Loucy (cell line): ENCODE measurements around the gene HIP1R.

Experiments
- H2AFZ ChIP-seq: fragments of 200-600 bp; sonication (generic); 2 replicates; pipeline ENCODE4 v1.6.0; 2016; ENCODE audit warnings: antibody characterized with exemption, mild to moderate bottlenecking, low read length, moderate library complexity
- H3F3A ChIP-seq: fragments of 200-600 bp; 2 replicates; pipeline ENCODE4 v1.6.0; 2016; ENCODE audit warnings: antibody characterized with exemption, low read depth, mild to moderate bottlenecking
- H3K27me3 ChIP-seq: fragments of 200-600 bp; sonication (generic); 2 replicates; pipeline ENCODE4 v1.6.1; 2014; ENCODE audit warnings: low read length, mild to moderate bottlenecking; ENCODE audit not compliant: insufficient read depth, poor library complexity, severe bottlenecking
- H3K36me3 ChIP-seq: fragments of 200-600 bp; sonication (generic); 2 replicates; pipeline ENCODE4 v1.6.1; 2016; ENCODE audit warnings: low read length; ENCODE audit not compliant: insufficient read depth
- H3K4me1 ChIP-seq: fragments of 200-600 bp; sonication (generic); 2 replicates; pipeline ENCODE4 v1.5.1; 2014; ENCODE audit warnings: low read length, mild to moderate bottlenecking; ENCODE audit not compliant: insufficient read depth, poor library complexity, severe bottlenecking
- H3K4me2 ChIP-seq: fragments of 200-600 bp; sonication (generic); 2 replicates; pipeline ENCODE4 v1.6.0; 2014; ENCODE audit warnings: antibody characterized with exemption, low read length, low read depth, mild to moderate bottlenecking; ENCODE audit not compliant: poor library complexity, severe bottlenecking
- H3K4me3 ChIP-seq: fragments of 200-600 bp; sonication (generic); 2 replicates; pipeline ENCODE4 v1.5.1; 2014; ENCODE audit warnings: low read length, mild to moderate bottlenecking, mixed read lengths; ENCODE audit not compliant: poor library complexity, severe bottlenecking
- H3K79me2 ChIP-seq: fragments of 200-600 bp; sonication (generic); 2 replicates; pipeline ENCODE4 v1.6.1; 2014; ENCODE audit warnings: low read length; ENCODE audit not compliant: insufficient read depth
- H3K9ac ChIP-seq: fragments of 200-600 bp; sonication (generic); 2 replicates; pipeline ENCODE4 v1.6.0; 2014; ENCODE audit warnings: mild to moderate bottlenecking, low read depth, low read length, moderate library complexity; ENCODE audit not compliant: poor library complexity, severe bottlenecking
- H3K9me2 ChIP-seq: fragments of 200-600 bp; sonication (generic); replicated peaks from 2 replicates; pipeline ENCODE4 v1.6.1; 2016; ENCODE audit warnings: low read depth, low read length, mixed read lengths
- H3K9me3 ChIP-seq: fragments of 200-600 bp; sonication (generic); 2 replicates; pipeline ENCODE4 v1.6.1; 2014; ENCODE audit warnings: mild to moderate bottlenecking, antibody characterized with exemption, low read length, low read depth; ENCODE audit not compliant: insufficient read depth
- H4K20me1 ChIP-seq: fragments of 200-600 bp; sonication (generic); 2 replicates; pipeline ENCODE4 v1.6.0; 2014; ENCODE audit warnings: antibody characterized with exemption, low read length, mild to moderate bottlenecking; ENCODE audit not compliant: insufficient read depth, poor library complexity, severe bottlenecking
- EZH2phosphoT487 ChIP-seq: fragments of 200-600 bp; IDR thresholded peaks from 2 replicates; pipeline ENCODE4 v1.6.1; 2018; ENCODE audit warnings: antibody characterized with exemption, mild to moderate bottlenecking, moderate library complexity, borderline replicate concordance
- TF ChIP-seq, protein P1 (sequence below): fragments of 200-600 bp; sonication (generic); conservative IDR thresholded peaks from 2 replicates; pipeline ENCODE4 v1.5.1; 2014; ENCODE audit warnings: mild to moderate bottlenecking, antibody characterized with exemption, low read length

HIP1R gene

DNA sequence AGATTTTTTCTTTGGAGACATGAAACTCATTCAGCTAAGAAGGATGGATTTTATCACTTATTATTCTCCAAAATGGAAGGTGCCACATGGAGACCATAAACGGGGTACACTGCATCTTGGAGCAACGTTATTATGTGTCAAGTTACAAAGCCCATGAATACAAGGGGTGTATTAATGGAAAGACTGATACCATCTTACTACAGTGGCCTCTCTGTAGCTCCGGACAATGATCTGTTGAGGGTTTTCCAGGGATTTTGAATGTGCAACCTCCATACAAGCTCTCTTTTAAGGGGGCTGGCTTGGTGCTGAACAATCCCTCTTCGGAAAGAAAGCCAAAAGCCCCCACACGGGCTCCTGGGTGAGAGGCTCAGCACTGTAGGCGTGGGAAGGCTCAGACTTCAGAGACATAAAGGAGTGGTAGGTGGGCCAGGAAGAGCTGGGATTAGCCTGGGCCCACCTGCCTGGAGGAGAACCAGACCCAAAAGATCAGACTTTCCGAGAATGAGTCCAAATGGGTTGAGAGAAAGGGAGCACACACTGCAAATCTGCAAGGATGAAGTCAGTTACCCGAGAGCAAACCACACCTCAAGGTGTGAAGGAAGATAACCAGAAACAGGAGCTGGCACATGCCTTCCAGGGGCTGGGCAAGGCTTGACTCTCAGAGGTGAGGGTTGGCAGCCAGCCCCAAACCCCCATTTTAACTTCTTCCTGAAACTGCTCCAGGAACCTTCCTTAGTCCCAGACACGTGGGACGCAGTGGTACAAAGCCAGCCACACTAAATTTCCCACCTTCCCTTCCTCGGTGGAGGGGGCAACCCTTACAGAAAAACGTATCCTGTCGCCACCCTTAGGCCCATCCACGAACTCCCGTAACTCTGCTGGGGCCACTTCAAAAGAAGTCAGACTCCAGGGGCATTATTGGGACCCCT lies 59.2 kb downstream of the HIP1R start:
- H3K9me3 ChIP-seq: no peaks in the 10 kb centered on the region
- no peaks in the 10 kb centered on the region for H3K9me2 ChIP-seq
- H3K9ac ChIP-seq: peak overlapping the region; percentile 98
- peak overlapping the region; percentile 97 for H3K4me3 ChIP-seq
- H3K4me2 ChIP-seq: peak overlapping the region; percentile 94
- TF ChIP-seq, protein P1, sequence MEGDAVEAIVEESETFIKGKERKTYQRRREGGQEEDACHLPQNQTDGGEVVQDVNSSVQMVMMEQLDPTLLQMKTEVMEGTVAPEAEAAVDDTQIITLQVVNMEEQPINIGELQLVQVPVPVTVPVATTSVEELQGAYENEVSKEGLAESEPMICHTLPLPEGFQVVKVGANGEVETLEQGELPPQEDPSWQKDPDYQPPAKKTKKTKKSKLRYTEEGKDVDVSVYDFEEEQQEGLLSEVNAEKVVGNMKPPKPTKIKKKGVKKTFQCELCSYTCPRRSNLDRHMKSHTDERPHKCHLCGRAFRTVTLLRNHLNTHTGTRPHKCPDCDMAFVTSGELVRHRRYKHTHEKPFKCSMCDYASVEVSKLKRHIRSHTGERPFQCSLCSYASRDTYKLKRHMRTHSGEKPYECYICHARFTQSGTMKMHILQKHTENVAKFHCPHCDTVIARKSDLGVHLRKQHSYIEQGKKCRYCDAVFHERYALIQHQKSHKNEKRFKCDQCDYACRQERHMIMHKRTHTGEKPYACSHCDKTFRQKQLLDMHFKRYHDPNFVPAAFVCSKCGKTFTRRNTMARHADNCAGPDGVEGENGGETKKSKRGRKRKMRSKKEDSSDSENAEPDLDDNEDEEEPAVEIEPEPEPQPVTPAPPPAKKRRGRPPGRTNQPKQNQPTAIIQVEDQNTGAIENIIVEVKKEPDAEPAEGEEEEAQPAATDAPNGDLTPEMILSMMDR: peak; percentile 41
- no peak for TF ChIP-seq EZH2phosphoT487
- no peaks in the 10 kb centered on the region for H3K36me3 ChIP-seq
- peaks cover 70% of the 10 kb centered on the region for H3K79me2 ChIP-seq
- no peaks in the 10 kb centered on the region for H3K27me3 ChIP-seq
- H3F3A ChIP-seq: peaks cover 13% of the 10 kb centered on the region
- H3K4me1 ChIP-seq: peaks cover 50% of the 10 kb centered on the region
- no peak overlapping the region for H2AFZ ChIP-seq
- H4K20me1 ChIP-seq: peaks cover 37% of the 10 kb centered on the region

- TF ChIP-seq, protein P1: no peak
- TF ChIP-seq EZH2phosphoT487: no peak
- Histone ChIP-seq H3K9me2 (no peaks in the 10 kb centered on the region), H3K4me1 (peaks cover 46% of the 10 kb centered on the region), H2AFZ (peak overlapping the region; percentile 80), H3K27me3 (no peaks in the 10 kb centered on the region), H3K79me2 (peaks cover 62% of the 10 kb centered on the region), H3K4me3 (peak overlapping the region; percentile 97), H3F3A (peaks cover 13% of the 10 kb centered on the region), H3K9ac (peak overlapping the region; percentile 98), H3K9me3 (no peaks in the 10 kb centered on the region), H4K20me1 (peaks cover 29% of the 10 kb centered on the region), H3K4me2 (peak overlapping the region; percentile 94), H3K36me3 (no peaks in the 10 kb centered on the region)
These were observed 60.1 kb downstream of the HIP1R start for GRCh38 chr12:122895320-122895703.

DNA sequence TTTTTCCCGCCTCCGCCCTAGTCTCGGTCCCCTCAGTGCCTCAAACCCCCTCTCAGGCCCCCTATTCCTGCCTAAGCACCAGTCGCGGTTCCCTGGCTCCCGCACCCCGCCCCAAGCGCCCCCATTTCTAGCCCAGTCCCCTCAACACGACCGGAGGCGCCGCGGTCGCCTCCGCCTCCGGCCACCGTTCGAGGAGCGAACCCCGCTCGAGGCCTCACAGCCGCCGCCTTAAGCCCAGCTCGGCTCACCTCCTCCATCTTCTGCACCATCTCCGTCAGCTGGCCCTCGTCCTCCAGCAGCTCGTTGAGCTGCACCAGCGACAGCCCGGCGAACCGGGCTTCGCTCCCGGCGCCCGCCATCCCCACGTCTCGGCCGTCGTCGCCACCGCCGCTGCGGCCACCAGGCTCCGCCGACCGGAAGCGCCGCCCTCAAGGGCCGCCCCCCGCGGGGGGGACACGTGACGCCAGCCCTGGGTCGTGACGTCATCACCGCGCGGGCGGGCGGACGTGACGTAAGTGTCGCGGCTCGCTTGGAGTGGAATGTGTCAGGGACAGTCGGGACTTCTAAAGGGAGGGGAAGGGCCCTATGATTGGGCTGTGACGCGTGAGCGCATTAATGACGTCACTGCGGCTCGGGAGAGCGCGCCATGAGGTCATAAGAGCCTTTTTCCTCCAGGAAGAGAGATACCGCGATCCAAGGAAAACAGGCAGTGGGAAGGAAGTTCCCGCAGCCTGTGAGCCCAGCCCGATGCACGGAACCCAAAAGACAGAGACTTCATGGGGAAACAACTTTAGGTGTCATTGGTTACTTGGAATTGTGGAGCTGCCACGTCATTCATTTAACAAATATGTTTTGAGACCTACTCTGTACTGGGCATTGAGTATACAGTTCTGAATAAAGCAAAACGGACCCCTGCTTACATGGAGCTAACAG lies 60.7 kb downstream of the HIP1R start, which contains the start of gene VPS37B:
TSS of gene VPS37B (minus strand) at position 421 of the 933 bp plus-strand sequence. CDS start at position 359, 62 bp downstream.
- H3K9ac ChIP-seq: peak within 1 kb of the TSS; percentile 98
- H3K4me1 ChIP-seq: peaks cover 40% of the 10 kb centered on the region
- no peaks in the 10 kb centered on the region for H3K36me3 ChIP-seq
- H3K27me3 ChIP-seq: no peaks in the 10 kb centered on the region
- H3F3A ChIP-seq: peaks cover 13% of the 10 kb centered on the region
- peak within 1 kb of the TSS; percentile 97 for H3K4me3 ChIP-seq
- H3K79me2 ChIP-seq: peaks cover 55% of the 10 kb centered on the region
- H3K9me3 ChIP-seq: no peaks in the 10 kb centered on the region
- H4K20me1 ChIP-seq: peaks cover 24% of the 10 kb centered on the region
- TF ChIP-seq, protein P1: no peak
- no peak for TF ChIP-seq EZH2phosphoT487
- peak within 1 kb of the TSS; percentile 80 for H2AFZ ChIP-seq
- H3K9me2 ChIP-seq: no peaks in the 10 kb centered on the region
- H3K4me2 ChIP-seq: peak within 1 kb of the TSS; percentile 94
